SK-N-DZ (cell line): Measurements from ENCODE around the gene RNF112. TPM values are rescaled to one million over a fixed set of nuclear protein-coding genes. Genes with fewer than 3 reads are reported as not detected.

Experiments
- DNase-seq: peaks from one replicate; pipeline ENCODE4 v3.0.0-alpha.2; 2015; ENCODE audit warnings: low spot score
- polyA plus RNA-seq, 2 experiments: library from polyadenylated mRNA; depleted of rRNA; stranded (reverse); fragments of >200 nt; gene quantifications; 2 replicates each; pipeline ENCODE4 v1.2.3, GENCODE V29; 2014

The RNF112 gene, protein sequence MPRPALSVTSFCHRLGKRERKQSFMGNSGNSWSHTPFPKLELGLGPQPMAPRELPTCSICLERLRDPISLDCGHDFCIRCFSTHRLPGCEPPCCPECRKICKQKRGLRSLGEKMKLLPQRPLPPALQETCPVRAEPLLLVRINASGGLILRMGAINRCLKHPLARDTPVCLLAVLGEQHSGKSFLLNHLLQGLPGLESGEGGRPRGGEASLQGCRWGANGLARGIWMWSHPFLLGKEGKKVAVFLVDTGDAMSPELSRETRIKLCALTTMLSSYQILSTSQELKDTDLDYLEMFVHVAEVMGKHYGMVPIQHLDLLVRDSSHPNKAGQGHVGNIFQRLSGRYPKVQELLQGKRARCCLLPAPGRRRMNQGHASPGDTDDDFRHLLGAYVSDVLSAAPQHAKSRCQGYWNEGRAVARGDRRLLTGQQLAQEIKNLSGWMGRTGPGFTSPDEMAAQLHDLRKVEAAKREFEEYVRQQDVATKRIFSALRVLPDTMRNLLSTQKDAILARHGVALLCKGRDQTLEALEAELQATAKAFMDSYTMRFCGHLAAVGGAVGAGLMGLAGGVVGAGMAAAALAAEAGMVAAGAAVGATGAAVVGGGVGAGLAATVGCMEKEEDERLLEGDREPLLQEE
- polyA plus RNA-seq (2014; cell fraction: cytosol; rRNA removed), result 11.7 and 18.9 TPM in 2 replicates
- polyA plus RNA-seq (2014; cell fraction: nucleus; rRNA removed), result 74.2 and 97.1 TPM in 2 replicates

- DNase-seq, result peak; percentile 79
Observed at GRCh38 chr17:19410875-19411620, at the start of gene RNF112. RNF112 (plus strand) TSS chr17:19411232; CDS start chr17:19411409, 177 bp downstream.

DNA sequence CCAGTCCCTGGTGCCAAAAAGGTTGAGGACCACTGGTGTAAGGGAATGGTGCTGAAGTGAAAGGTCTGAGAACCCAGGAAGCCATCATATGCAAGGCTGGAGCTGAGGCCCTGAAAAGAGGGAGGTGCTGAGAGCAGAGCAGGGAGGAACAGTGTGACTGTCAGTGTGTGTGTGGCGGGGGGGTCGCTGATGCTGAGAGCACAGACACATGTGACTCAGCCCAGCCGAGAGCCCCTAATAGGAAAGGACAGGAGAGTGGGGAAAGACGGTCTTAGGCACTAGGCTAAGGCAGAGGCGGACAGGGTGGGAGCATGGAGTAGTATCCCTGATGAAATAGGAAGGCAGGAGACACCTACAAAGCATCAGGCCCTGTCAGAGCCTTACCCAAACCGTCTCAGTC, 49.7 kb upstream of the RNF112 start:
- no peak for DNase-seq

DNA sequence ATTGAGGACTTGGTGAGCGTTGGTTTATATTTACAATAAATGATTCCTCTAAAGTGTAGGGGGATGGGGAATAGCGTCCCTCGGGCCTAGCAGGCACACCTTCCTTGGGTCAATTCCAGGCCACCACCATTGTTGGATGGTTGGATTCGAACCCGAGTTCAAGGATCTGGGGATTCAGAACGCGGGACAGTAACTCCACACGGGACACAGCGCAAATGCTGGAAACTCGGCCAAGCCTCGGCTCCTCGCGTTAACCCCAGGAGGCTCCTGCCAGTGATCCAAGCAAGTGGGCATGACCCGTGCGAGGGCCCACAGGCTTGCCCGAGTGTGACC, 49.1 kb upstream of the RNF112 start:
- no peak for DNase-seq

- peak; percentile 89 for DNase-seq
Observed at GRCh38 chr17:19362277-19363113, 48.5 kb upstream of the RNF112 start, which contains the start of gene B9D1. B9D1 (minus strand) TSS chr17:19362723; CDS start chr17:19362569, 154 bp downstream.

DNA sequence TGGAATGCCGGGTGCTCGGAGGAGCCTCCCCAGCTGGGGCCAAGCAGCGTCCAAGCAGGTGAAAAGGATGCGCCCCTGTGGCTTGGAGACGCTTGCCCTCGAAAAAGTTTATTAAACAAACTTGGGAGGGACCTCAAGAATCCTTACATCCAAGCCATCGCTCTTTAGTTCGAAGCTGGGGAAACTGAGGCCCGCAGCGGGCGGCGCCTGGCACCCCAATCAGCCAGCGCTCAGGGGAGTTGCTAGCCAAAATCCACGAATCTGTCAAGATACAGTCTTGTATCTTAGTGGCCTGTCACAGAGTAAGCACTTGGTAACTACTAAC, 48.0 kb upstream of the RNF112 start:
- no peak for DNase-seq

- no peak for DNase-seq
Observed at GRCh38 chr17:19363460-19364035, 47.5 kb upstream of the RNF112 start.

GRCh38 chr17:19364699-19365498, 46.1 kb upstream of the RNF112 start:
- DNase-seq, result no peak

DNA sequence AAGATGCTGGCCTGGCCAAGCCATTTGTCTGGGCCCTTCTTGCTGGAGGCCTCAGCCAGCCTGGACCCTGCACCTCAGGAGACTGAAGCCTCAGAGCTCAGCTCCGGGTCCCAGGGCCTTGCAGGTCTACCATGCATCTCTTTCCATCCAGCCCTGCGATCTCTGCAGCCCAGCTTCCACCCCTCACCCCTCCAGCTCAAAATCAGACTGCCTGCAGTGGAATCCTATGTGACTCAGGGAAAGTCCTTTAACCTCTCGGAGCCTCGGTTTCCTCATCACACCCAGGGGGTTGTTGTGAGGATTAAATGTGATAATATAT, 45.6 kb upstream of the RNF112 start:
- DNase-seq, result no peak

GRCh38 chr17:19365833-19366636, 45.0 kb upstream of the RNF112 start:
- no peak for DNase-seq

GRCh38 chr17:19366637-19366972, 44.4 kb upstream of the RNF112 start:
- DNase-seq, result no peak

- DNase-seq, result no peak
Observed at GRCh38 chr17:19368229-19368628, 42.8 kb upstream of the RNF112 start.

- no peak for DNase-seq
Observed at GRCh38 chr17:19369107-19369778, 41.8 kb upstream of the RNF112 start.

GRCh38 chr17:19369846-19370492, 41.1 kb upstream of the RNF112 start:
- DNase-seq, result no peak

GRCh38 chr17:19370493-19370960, 40.5 kb upstream of the RNF112 start:
- DNase-seq, result no peak

DNA sequence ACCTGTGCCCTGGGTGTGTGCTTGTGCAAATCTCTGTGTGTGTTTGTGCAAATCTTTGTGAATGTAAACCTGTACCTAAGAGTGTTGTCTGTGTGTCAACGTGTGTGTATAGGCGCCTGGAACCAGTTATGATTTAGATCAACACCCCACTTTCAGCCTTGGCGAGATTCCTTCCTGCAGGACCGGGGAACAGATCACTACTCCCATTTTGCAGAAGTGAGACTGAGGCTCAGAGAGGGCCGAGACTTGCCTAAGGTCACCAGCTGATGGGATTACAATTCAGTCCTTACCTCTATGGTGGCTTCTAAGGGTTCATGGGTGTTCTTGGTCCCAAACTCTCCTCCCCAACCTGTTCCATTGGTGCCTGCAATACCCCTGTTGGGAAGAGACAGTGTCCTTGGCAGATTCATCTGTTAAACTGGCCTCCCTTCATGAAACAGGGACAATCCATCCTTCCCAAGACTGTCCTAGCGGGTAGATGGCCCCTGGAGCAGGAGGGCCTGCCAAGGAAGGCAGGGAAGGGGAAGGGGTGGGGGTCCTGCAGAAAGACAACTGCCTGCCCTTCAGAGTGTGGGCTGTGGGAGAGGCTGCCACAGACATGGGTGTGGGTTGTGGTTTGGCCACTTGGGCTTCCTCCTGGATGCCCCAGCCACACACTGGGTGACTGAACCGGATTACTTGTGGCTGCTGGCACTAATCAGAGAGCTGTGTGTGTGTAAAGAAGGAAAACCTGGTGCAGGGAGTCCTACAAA, 39.6 kb upstream of the RNF112 start:
- no peak for DNase-seq

GRCh38 chr17:19372011-19372370, 39.0 kb upstream of the RNF112 start:
- no peak for DNase-seq

- no peak for DNase-seq
Observed at GRCh38 chr17:19372439-19372838, 38.6 kb upstream of the RNF112 start.
